ENCODE results near the gene MSX1. TPM values are rescaled to one million over a fixed set of nuclear protein-coding genes. Genes with fewer than 3 reads are reported as not detected.
A peak's percentile ranks its signal among the peaks of the same experiment; 100 is the strongest.
"Not testable (repeated sequence)": the region's sequence is repeated elsewhere in the genome, so short reads cannot be mapped to it uniquely, and the experiment has no call there.

Gene MSX1
- total RNA-seq (2014; rRNA removed; shearing (Covaris generic)) = 210 and 226 TPM in 2 replicates

DNA sequence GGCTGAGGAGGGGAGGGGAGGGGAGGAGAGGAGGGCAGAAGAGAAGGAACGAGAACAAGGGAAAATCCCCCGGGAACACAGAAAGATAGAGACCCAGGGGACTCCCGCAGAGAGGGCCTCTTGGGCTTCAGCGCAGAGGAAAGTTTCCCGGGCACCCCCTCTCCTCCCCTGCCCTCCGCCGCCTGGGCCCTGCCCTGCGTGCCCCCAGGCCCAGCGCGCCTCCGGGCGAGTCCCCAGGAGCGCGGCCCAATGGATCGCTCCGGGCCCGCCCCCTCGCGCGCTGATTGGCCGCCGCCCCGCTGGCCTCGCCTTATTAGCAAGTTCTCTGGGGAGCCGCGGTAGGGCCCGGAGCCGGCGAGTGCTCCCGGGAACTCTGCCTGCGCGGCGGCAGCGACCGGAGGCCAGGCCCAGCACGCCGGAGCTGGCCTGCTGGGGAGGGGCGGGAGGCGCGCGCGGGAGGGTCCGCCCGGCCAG lies at the start of gene MSX1:
Gene MSX1, plus strand, starts transcription at position 341 of the 474 bp plus-strand sequence. CDS start 235 bp downstream, outside the sequence.
- in situ Hi-C loops (cut with HindIII; ENCODE audit: low sequenced_read_pairs) = no loop called here

GRCh38 chr4:4810092-4810774 lies 49.2 kb upstream of the MSX1 start:
- in situ Hi-C loops (cut with HindIII; ENCODE audit: low sequenced_read_pairs) = no loop called here
- DNase-seq (ENCODE audit: low spot score) = no peak

More for the DNA sequence above, at the start of gene MSX1:
- peak; percentile 65 for DNase-seq (ENCODE audit: low spot score)

DNA sequence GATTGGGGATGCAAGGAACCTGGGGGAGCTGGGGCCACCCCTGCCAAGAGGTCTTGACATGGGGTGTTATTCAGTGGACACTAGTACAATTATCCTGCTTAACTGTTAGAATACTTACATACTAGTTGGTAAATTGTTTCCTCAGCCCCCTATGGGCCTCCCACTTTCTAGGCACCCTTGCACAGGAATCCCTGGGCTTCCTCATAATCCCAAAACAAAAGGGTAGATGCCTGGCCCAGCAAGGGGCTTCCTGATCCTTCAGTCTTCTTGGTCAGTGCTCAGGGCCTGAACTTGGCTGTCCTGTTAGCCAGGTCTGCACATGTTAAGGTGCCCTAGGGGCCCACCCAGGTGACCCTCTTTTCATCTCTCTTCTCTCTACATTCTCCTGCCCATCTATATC lies 48.7 kb upstream of the MSX1 start:
- in situ Hi-C loops (cut with HindIII; ENCODE audit: low sequenced_read_pairs) = no loop called here

GRCh38 chr4:4812145-4812794 lies 47.2 kb upstream of the MSX1 start:
- DNase-seq (ENCODE audit: low spot score) = no peak
- in situ Hi-C loops (cut with HindIII; ENCODE audit: low sequenced_read_pairs) = no loop called here

More for the DNA sequence above, 48.7 kb upstream of the MSX1 start:
- no peak for DNase-seq (ENCODE audit: low spot score)

- in situ Hi-C loops (cut with HindIII; ENCODE audit: low sequenced_read_pairs) = no loop called here
These were observed 40.9 kb upstream of the MSX1 start for GRCh38 chr4:4818415-4819212.

GRCh38 chr4:4819213-4819606 lies 40.3 kb upstream of the MSX1 start:
- in situ Hi-C loops (cut with HindIII; ENCODE audit: low sequenced_read_pairs) = no loop called here
- DNase-seq (ENCODE audit: low spot score) = no peak

More at GRCh38 chr4:4818415-4819212, 40.9 kb upstream of the MSX1 start:
- DNase-seq (ENCODE audit: low spot score) = no peak

DNA sequence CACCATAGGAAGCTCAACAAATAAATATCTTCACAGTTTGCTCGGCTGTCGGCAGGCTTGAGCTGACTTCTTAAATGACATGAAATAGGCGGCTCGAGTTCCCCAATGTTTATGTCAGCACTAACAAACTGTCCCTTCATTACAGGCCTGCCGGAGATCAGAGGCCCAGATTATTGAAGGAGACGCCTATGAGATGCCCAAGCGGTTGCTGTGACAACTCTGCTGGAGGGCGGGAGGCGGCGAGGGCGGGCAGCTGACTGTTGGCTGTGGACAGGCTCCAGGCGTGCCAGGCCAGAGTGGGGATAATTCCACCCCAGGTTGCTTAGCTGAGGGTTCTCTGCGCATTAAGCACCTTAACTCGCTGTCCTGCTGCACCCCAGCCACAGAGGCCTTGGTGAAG lies 39.2 kb upstream of the MSX1 start:
- in situ Hi-C loops (cut with HindIII; ENCODE audit: low sequenced_read_pairs) = no loop called here

DNA sequence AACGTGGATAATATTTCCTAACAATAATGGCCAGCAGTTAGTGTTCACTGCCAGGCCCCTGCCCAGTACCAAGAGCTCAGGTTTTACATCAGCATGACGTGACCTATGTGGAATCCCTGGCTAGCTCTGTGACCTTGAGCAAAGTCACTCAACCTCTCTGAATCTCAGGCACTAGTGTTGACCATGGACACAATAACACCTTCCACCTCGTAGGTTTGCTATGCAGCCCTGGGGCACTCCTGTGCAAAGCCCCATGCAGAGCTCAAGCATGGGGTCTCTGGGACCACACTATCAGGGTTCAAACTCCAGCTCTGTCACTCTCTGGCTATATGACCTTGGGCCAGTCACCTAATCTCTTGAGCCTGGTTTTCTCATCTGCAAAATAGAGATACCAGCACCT lies 38.7 kb upstream of the MSX1 start:
- in situ Hi-C loops (cut with HindIII; ENCODE audit: low sequenced_read_pairs) = no loop called here
- no peak for DNase-seq (ENCODE audit: low spot score)

More for the DNA sequence above, 39.2 kb upstream of the MSX1 start:
- DNase-seq (ENCODE audit: low spot score) = peak; percentile 16

- in situ Hi-C loops (cut with HindIII; ENCODE audit: low sequenced_read_pairs) = no loop called here
- no peak for DNase-seq (ENCODE audit: low spot score)
These were observed 37.9 kb upstream of the MSX1 start for GRCh38 chr4:4821577-4821976.

- DNase-seq (ENCODE audit: low spot score); in situ Hi-C loops (cut with HindIII; ENCODE audit: low sequenced_read_pairs): not testable (repeated sequence)
These were observed 37.2 kb upstream of the MSX1 start for GRCh38 chr4:4822286-4822685.

- DNase-seq (ENCODE audit: low spot score) = no peak
- in situ Hi-C loops (cut with HindIII; ENCODE audit: low sequenced_read_pairs) = no loop called here
These were observed 35.8 kb upstream of the MSX1 start for GRCh38 chr4:4823621-4824162.

DNA sequence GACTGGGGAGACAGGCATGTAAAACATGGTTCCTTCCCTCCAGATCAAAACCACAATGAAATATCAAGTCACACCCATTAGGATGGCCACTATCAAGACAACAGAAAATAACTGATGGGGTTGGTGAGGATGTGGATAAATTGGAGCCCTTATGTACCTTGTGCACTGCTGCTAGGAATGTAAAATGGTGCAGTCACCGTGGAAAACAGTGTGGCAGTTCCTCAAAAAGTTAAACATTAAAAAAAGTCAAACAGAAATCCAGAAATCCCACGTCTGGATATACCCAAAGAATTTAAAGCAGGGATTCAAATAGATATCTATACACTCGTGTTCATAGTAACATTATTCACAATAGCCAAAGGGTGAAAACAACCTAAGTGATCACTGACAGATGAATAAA lies 35.2 kb upstream of the MSX1 start:
- in situ Hi-C loops (cut with HindIII; ENCODE audit: low sequenced_read_pairs) = no loop called here
- no peak for DNase-seq (ENCODE audit: low spot score)

DNA sequence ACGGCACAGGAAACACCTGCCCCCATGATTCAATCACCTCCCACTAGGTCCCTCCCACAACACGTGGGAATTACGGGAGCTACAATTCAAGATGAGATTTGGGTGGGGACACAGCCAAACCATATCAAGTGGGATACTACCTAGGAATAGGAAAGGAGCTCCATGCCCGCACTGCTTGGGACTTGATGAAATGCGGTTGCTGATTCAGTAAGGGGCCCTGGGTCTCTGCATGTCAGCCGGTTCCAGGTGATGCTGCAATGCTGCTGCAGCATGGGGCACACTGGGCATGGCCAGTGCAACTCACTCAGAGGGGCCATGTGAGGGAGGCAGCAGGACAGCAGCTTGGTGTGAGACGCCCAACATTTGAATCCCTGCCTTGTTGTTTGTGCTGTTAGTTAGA lies 34.0 kb upstream of the MSX1 start:
- in situ Hi-C loops (cut with HindIII; ENCODE audit: low sequenced_read_pairs) = no loop called here
- DNase-seq (ENCODE audit: low spot score) = no peak

GRCh38 chr4:4829837-4830236 lies 29.6 kb upstream of the MSX1 start:
- in situ Hi-C loops (cut with HindIII; ENCODE audit: low sequenced_read_pairs) = no loop called here
- no peak for DNase-seq (ENCODE audit: low spot score)

- DNase-seq (ENCODE audit: low spot score) = no peak
- in situ Hi-C loops (cut with HindIII; ENCODE audit: low sequenced_read_pairs) = no loop called here
These were observed 28.2 kb upstream of the MSX1 start for GRCh38 chr4:4831266-4831665.

GRCh38 chr4:4831825-4832224 lies 27.6 kb upstream of the MSX1 start:
- DNase-seq (ENCODE audit: low spot score) = no peak
- in situ Hi-C loops (cut with HindIII; ENCODE audit: low sequenced_read_pairs) = no loop called here

DNA sequence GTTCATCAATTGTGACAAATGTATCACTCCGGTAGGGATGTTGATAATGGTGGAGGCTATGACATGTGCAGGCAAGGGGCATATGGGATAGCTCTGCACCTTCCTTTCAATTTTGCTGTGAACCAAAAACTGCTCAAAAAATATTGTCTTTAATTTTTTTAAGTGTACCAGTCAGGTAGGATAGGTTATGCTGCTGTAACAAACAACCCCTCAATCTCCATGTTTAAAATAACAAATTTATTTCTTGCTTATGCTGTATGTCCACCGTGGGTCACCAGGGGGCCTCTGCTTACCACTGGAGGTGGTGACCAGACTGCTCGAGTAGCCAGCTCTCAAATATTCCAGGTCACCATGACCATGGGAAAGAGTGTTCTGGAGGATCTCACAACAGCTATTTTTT lies 23.4 kb upstream of the MSX1 start:
- in situ Hi-C loops (cut with HindIII; ENCODE audit: low sequenced_read_pairs) = no loop called here
- no peak for DNase-seq (ENCODE audit: low spot score)

GRCh38 chr4:4837316-4837715 lies 22.1 kb upstream of the MSX1 start:
- DNase-seq (ENCODE audit: low spot score) = no peak
- in situ Hi-C loops (cut with HindIII; ENCODE audit: low sequenced_read_pairs) = no loop called here

- in situ Hi-C loops (cut with HindIII; ENCODE audit: low sequenced_read_pairs) = no loop called here
- no peak for DNase-seq (ENCODE audit: low spot score)
These were observed 21.2 kb upstream of the MSX1 start for GRCh38 chr4:4838051-4838935.
